Panc1 (cell line): Measurements from ENCODE around the gene SEC11C. TPM values are rescaled to one million over a fixed set of nuclear protein-coding genes. Genes with fewer than 3 reads are reported as not detected.
"Not testable (repeated sequence)": the region's sequence is repeated elsewhere in the genome, so short reads cannot be mapped to it uniquely, and the experiment has no call there.

Experiments
- ATAC-seq: fragments of 200-7000 bp; cut with Tn5 transposase; 2 replicates; pipeline ENCODE4 v1.9.1; 2020; ENCODE audit warnings: mild to moderate bottlenecking, moderate library complexity
- BruUV-seq: library from RNA; stranded (reverse); fragments of 400-500 nt; replicated peaks from 2 replicates; lab custom pipeline; 2021; lab: Mats Ljungman, UMichigan
- CTCF ChIA-PET: fragments of 300-600 bp; sonication (Branson Sonifier 250); formaldehyde crosslinking; loops from one replicate; lab custom pipeline; 2022; ENCODE audit warnings: antibody characterized with exemption; lab: Charles Lee
- POLR2A ChIA-PET: fragments of 300-600 bp; sonication (Branson Sonifier 250); formaldehyde crosslinking; loops from one replicate; lab custom pipeline; 2022; ENCODE audit warnings: antibody characterized with exemption; lab: Charles Lee
- DNase-seq: peaks from one replicate; pipeline ENCODE4 v3.0.0-alpha.2; 2010; ENCODE audit warnings: low read depth, low spot score
- H3K27ac ChIP-seq: 2 replicates; pipeline ENCODE4 v1.5.1; 2011; ENCODE audit warnings: mild to moderate bottlenecking, low read length, inconsistent platforms
- H3K27me3 ChIP-seq: fragments of 200-500 bp; sonication (Bioruptor generic); 2 replicates; pipeline ENCODE4 v1.6.0; 2014; ENCODE audit warnings: low read length, inconsistent platforms; ENCODE audit not compliant: control insufficient read depth, insufficient read depth
- H3K36me3 ChIP-seq: fragments of 200-500 bp; sonication (Bioruptor generic); 2 replicates; pipeline ENCODE4 v1.5.1; 2014; ENCODE audit warnings: inconsistent platforms, mild to moderate bottlenecking, low read length, moderate library complexity; ENCODE audit not compliant: control insufficient read depth, insufficient read depth
- H3K4me1 ChIP-seq: 2 replicates; pipeline ENCODE4 v1.5.1; 2011; ENCODE audit warnings: inconsistent platforms, mild to moderate bottlenecking, low read length, moderate library complexity; ENCODE audit not compliant: control insufficient read depth, insufficient read depth
- H3K4me3 ChIP-seq, 2 experiments: 2 replicates each; pipeline ENCODE4 v1.5.1; 2011 to 2012; ENCODE audit warnings: low read depth in 2 of 2, low read length in 2 of 2, mild to moderate bottlenecking in 2 of 2, inconsistent platforms in 1 of 2, moderate library complexity in 1 of 2
- H3K9me3 ChIP-seq: fragments of 200-500 bp; sonication (Bioruptor generic); 2 replicates; pipeline ENCODE4 v1.5.1; 2014; ENCODE audit warnings: low read depth, mild to moderate bottlenecking, inconsistent platforms, low read length, moderate library complexity; ENCODE audit not compliant: control insufficient read depth, insufficient read depth
- POLR2AphosphoS5 ChIP-seq: IDR thresholded peaks from 2 replicates; pipeline ENCODE4 v1.6.1; 2012; ENCODE audit warnings: mild to moderate bottlenecking, low read depth, low read length, moderate library complexity
- SIN3A ChIP-seq: IDR thresholded peaks from 2 replicates; pipeline ENCODE4 v1.6.1; 2012; ENCODE audit warnings: low read depth, mild to moderate bottlenecking, low read length, moderate library complexity, borderline replicate concordance; ENCODE audit not compliant: insufficient read depth
- TCF7L2 ChIP-seq: IDR thresholded peaks from 2 replicates; pipeline ENCODE4 v1.6.1; 2011; ENCODE audit warnings: mild to moderate bottlenecking, low read depth, low read length, inconsistent platforms
- in situ Hi-C: cut with HindIII; loops from 2 replicates; pipeline ENCODE4 v1.10.0; 2016; ENCODE audit warnings: low sequenced_read_pairs, low pct_unique_long_range_greater_than_20kb
- intact Hi-C: fragments of 100-400 bp; cut with micrococcal nuclease; formaldehyde crosslinking; loops from one replicate; pipeline ENCODE4 v1.10.0; 2022; ENCODE audit not compliant: unreplicated experiment
- total RNA-seq: library from RNA; stranded (reverse); gene quantifications from one replicate; pipeline ENCODE4 v1.2.1, GENCODE V29; 2021; ENCODE audit not compliant: unreplicated experiment
- TF ChIP-seq, protein P1 (sequence below): fragments of 450-650 bp; IDR thresholded peaks from 2 replicates; pipeline ENCODE4 v1.5.1; 2017; ENCODE audit warnings: mild to moderate bottlenecking
- TF ChIP-seq, protein P2 (sequence below), 2 experiments: IDR thresholded peaks; 2 replicates each; pipeline ENCODE4 v1.6.1; 2011 to 2012; ENCODE audit warnings: low read depth in 2 of 2, control low read depth in 1 of 2, low read length in 1 of 2, mild to moderate bottlenecking in 1 of 2, moderate library complexity in 1 of 2; ENCODE audit not compliant: insufficient read depth in 1 of 2

SEC11C gene
- total RNA-seq, 1 experiment from 2014 or later = 48.3 TPM

DNA sequence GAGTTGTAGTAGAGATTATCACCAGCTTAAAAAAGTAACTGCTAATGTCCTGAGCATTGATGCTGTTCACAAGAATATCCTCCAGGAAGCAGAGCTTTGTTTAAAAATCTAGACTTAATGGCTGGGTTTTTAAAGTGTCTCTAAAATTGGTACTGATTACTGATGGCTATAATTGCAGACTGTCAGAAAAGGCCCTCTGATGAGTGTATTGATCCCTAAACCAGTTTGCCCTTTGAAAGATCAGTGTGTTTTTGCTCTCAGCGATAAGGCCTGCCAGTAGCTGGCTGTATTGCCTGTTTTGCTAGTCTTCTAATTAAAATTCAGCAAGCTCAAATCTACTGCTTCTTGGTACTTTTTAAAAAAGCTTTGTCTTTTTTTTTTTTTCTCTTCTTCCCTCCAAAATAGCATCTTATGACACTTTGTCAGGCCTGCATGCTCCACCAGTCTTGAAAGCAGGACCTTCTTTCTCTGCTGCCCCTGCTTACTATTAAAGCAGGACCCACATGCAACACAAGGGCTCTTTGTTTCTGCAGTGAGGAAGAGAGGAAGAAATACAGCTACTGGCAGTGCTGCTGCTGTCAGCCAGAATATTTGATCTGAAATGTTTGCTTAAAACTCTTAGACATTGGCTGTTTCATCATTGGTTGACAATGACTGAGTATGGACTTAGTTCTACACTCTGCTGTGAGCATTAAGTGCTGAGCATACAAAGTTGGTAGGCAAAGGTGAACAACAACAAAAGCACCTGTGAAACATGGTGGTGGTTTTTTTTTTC lies 1.8 kb downstream of the SEC11C start:
- Histone ChIP-seq H3K9me3 (no peaks in the 10 kb centered on the region), H3K27ac (no peak overlapping the region), H3K27me3 (no peaks in the 10 kb centered on the region), H3K4me1 (peaks cover 9% of the 10 kb centered on the region; the same call in 1 of the 2 replicates), H3K4me3 (peak overlapping the region in 1 of 2 experiments; percentile 94; a peak in 1 of 4 replicates), H3K36me3 (peaks cover 3% of the 10 kb centered on the region; the same call in 1 of the 2 replicates)
- ChIA-PET POLR2A (interaction anchor here (0.7 kb wide), 1 partner anchor 251 kb away, joined by 4 read pairs; no protein-coding TSS in a partner anchor), CTCF (interaction anchor here (0.5 kb wide), 1 partner anchor 91 kb away, joined by 3 read pairs; no protein-coding TSS in a partner anchor)
- TF ChIP-seq, protein P1, sequence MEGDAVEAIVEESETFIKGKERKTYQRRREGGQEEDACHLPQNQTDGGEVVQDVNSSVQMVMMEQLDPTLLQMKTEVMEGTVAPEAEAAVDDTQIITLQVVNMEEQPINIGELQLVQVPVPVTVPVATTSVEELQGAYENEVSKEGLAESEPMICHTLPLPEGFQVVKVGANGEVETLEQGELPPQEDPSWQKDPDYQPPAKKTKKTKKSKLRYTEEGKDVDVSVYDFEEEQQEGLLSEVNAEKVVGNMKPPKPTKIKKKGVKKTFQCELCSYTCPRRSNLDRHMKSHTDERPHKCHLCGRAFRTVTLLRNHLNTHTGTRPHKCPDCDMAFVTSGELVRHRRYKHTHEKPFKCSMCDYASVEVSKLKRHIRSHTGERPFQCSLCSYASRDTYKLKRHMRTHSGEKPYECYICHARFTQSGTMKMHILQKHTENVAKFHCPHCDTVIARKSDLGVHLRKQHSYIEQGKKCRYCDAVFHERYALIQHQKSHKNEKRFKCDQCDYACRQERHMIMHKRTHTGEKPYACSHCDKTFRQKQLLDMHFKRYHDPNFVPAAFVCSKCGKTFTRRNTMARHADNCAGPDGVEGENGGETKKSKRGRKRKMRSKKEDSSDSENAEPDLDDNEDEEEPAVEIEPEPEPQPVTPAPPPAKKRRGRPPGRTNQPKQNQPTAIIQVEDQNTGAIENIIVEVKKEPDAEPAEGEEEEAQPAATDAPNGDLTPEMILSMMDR = no peak
- TF ChIP-seq SIN3A (no peak), TCF7L2 (no peak), POLR2AphosphoS5 (no peak)
- TF ChIP-seq, protein P2, sequence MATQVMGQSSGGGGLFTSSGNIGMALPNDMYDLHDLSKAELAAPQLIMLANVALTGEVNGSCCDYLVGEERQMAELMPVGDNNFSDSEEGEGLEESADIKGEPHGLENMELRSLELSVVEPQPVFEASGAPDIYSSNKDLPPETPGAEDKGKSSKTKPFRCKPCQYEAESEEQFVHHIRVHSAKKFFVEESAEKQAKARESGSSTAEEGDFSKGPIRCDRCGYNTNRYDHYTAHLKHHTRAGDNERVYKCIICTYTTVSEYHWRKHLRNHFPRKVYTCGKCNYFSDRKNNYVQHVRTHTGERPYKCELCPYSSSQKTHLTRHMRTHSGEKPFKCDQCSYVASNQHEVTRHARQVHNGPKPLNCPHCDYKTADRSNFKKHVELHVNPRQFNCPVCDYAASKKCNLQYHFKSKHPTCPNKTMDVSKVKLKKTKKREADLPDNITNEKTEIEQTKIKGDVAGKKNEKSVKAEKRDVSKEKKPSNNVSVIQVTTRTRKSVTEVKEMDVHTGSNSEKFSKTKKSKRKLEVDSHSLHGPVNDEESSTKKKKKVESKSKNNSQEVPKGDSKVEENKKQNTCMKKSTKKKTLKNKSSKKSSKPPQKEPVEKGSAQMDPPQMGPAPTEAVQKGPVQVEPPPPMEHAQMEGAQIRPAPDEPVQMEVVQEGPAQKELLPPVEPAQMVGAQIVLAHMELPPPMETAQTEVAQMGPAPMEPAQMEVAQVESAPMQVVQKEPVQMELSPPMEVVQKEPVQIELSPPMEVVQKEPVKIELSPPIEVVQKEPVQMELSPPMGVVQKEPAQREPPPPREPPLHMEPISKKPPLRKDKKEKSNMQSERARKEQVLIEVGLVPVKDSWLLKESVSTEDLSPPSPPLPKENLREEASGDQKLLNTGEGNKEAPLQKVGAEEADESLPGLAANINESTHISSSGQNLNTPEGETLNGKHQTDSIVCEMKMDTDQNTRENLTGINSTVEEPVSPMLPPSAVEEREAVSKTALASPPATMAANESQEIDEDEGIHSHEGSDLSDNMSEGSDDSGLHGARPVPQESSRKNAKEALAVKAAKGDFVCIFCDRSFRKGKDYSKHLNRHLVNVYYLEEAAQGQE (IDR thresholded peaks at IDR 0.05; ENCODE audit: insufficient read depth in 1 of 2, low read depth in 2 of 2, low read length in 1 of 2) = no peak
- DNase-seq (no peak), ATAC-seq (no peak)
- BruUV-seq = TSS peak; percentile 57
- in situ Hi-C loops = no loop called here
- intact Hi-C loops = no loop called here

DNA sequence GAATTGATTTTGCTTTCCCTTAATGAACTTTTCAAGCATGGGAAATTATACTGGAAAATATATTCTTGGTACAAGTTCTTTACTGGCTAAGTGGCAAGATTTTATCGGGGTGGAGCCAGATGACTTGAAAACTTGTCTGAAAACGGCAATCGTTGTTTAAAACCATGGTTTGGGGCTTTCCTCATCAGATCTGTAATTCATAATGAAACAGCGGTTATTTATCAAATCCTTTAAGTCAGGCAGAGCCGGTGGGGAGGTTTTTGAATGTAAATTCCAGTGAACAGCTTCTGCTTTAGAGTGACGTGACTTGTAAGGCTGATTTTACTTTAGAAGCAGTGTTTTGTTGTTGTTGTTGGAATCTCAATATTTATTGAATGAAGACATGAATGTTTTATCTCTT lies 2.6 kb downstream of the SEC11C start:
- Histone ChIP-seq H3K9me3 (no peaks in the 10 kb centered on the region), H3K27ac (no peak overlapping the region), H3K4me1 (peaks cover 9% of the 10 kb centered on the region; the same call in 1 of the 2 replicates), H3K27me3 (no peaks in the 10 kb centered on the region), H3K4me3 (no peak overlapping the region), H3K36me3 (peaks cover 3% of the 10 kb centered on the region; the same call in 1 of the 2 replicates)
- ChIA-PET POLR2A (no interaction called here), CTCF (no interaction called here)
- intact Hi-C loops (no loop called here), in situ Hi-C loops (no loop called here)
- BruUV-seq = no TSS peak
- DNase-seq (no peak), ATAC-seq (no peak)
- TF ChIP-seq, protein P2 (IDR thresholded peaks at IDR 0.05; ENCODE audit: insufficient read depth in 1 of 2, low read depth in 2 of 2, low read length in 1 of 2) = no peak
- TF ChIP-seq TCF7L2 = no peak
- TF ChIP-seq SIN3A = no peak
- TF ChIP-seq, protein P1 = no peak
- TF ChIP-seq POLR2AphosphoS5 = no peak

DNA sequence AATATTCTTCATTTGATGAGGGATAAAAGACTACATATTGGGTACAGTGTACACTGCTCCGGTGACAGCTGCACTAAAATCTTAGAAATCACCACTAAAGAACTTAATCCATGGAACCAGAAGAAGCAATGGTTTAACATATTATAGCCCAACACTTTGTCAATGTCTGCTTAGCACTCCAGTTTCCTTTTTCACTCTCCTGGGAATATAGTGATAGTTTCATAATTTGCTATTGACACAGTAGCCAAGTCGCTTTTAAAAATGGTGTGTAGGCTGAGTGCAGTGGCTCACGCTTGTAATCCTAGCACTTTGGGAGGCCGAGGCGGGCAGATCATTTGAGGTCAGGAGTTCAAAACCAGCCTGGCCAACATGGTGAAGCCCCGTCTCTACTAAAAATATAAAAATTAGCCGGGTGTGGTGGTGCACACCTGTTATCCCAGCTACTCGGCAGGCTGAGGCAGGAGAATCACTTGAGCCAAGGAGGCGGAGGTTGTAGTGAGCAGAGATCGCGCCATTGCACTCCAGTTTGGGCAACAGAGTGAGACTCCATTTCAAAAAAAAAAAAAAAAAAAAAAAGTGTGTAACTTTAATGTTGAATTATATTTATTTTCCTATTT lies 3.2 kb downstream of the SEC11C start:
- H3K36me3 ChIP-seq, BruUV-seq, H3K27ac ChIP-seq, ATAC-seq, H3K27me3 ChIP-seq, POLR2A ChIA-PET, H3K4me1 ChIP-seq, H3K9me3 ChIP-seq, DNase-seq, intact Hi-C loops, H3K4me3 ChIP-seq, in situ Hi-C loops: not testable (repeated sequence)
- CTCF ChIA-PET = interaction anchor here (0.7 kb wide), 1 partner anchor 266 kb away, joined by 3 read pairs; no protein-coding TSS in a partner anchor
